HL-60 (cell line): Measurements from ENCODE around the gene C16orf54.

Experiments used
- GABPA ChIP-seq: IDR thresholded peaks from 2 replicates; pipeline ENCODE4 v1.6.1; 2012; ENCODE audit warnings: low read depth
- POLR2AphosphoS5 ChIP-seq: IDR thresholded peaks from 2 replicates; pipeline ENCODE4 v1.6.1; 2012; ENCODE audit warnings: low read depth
- SPI1 ChIP-seq: IDR thresholded peaks from 2 replicates; pipeline ENCODE4 v1.6.1; 2012; ENCODE audit warnings: low read depth, mild to moderate bottlenecking, borderline replicate concordance
- TF ChIP-seq, protein P1 (sequence below): IDR thresholded peaks from one replicate; pipeline ENCODE4 v1.5.1; 2011; ENCODE audit warnings: low read length, control low read depth, inconsistent platforms; ENCODE audit not compliant: insufficient read depth
- TF ChIP-seq, protein P2 (sequence below): IDR thresholded peaks from 2 replicates; pipeline ENCODE4 v1.6.1; 2012; ENCODE audit warnings: low read depth; ENCODE audit not compliant: insufficient replicate concordance

DNA sequence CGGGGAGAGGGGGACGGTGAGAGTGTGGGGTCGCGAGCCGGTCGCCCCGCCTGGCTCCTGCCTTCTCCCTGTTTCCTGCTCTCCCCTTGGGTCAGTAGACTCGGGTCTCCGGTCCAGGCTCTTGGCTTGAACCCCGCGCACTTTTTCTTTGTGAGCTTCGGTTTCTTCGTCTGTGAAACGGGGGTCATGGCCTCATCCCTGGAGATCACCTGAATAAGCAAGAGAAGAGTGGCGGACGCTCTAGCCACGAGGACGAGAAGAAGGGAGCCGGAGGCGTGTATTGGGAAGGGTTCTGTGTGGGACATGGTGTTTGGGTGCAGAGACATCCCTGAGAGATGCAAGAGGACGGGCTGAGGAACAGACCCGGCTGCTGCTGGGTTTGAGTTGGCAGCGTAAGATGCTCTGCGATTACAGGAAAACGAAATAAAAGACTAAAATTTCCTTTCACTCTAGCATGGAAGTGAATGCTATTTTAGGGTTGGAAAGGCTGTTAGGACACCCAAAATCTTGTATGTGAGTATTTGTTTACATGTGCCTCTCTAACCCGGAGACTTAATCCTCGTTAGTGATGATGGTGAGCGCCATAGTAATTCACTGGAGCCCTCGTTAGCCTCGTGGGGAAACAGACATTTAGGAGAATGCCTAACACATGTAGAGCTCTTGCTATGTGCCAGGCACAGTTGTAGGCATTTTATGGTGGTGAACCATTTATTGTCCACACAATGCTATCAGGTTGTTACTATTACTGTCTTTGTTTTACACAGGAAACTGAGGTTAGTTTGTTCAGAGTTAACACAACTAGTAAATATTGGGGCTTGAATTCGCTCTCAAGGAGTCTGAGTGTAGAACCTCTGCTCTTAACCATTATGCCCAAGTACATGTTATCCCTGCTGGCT lies 45.4 kb upstream of the C16orf54 start:
- TF ChIP-seq, protein P1, sequence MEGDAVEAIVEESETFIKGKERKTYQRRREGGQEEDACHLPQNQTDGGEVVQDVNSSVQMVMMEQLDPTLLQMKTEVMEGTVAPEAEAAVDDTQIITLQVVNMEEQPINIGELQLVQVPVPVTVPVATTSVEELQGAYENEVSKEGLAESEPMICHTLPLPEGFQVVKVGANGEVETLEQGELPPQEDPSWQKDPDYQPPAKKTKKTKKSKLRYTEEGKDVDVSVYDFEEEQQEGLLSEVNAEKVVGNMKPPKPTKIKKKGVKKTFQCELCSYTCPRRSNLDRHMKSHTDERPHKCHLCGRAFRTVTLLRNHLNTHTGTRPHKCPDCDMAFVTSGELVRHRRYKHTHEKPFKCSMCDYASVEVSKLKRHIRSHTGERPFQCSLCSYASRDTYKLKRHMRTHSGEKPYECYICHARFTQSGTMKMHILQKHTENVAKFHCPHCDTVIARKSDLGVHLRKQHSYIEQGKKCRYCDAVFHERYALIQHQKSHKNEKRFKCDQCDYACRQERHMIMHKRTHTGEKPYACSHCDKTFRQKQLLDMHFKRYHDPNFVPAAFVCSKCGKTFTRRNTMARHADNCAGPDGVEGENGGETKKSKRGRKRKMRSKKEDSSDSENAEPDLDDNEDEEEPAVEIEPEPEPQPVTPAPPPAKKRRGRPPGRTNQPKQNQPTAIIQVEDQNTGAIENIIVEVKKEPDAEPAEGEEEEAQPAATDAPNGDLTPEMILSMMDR: no peak
- TF ChIP-seq POLR2AphosphoS5 (no peak), SPI1 (no peak), GABPA (no peak)
- TF ChIP-seq, protein P2, sequence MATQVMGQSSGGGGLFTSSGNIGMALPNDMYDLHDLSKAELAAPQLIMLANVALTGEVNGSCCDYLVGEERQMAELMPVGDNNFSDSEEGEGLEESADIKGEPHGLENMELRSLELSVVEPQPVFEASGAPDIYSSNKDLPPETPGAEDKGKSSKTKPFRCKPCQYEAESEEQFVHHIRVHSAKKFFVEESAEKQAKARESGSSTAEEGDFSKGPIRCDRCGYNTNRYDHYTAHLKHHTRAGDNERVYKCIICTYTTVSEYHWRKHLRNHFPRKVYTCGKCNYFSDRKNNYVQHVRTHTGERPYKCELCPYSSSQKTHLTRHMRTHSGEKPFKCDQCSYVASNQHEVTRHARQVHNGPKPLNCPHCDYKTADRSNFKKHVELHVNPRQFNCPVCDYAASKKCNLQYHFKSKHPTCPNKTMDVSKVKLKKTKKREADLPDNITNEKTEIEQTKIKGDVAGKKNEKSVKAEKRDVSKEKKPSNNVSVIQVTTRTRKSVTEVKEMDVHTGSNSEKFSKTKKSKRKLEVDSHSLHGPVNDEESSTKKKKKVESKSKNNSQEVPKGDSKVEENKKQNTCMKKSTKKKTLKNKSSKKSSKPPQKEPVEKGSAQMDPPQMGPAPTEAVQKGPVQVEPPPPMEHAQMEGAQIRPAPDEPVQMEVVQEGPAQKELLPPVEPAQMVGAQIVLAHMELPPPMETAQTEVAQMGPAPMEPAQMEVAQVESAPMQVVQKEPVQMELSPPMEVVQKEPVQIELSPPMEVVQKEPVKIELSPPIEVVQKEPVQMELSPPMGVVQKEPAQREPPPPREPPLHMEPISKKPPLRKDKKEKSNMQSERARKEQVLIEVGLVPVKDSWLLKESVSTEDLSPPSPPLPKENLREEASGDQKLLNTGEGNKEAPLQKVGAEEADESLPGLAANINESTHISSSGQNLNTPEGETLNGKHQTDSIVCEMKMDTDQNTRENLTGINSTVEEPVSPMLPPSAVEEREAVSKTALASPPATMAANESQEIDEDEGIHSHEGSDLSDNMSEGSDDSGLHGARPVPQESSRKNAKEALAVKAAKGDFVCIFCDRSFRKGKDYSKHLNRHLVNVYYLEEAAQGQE: no peak
